ENCODE results near the gene CYP27B1. TPM values are rescaled to one million over a fixed set of nuclear protein-coding genes. Genes with fewer than 3 reads are reported as not detected.
A peak's percentile ranks its signal among the peaks of the same experiment; 100 is the strongest.

The CYP27B1 gene
- 12.3 and 12.7 TPM in 2 replicates for total RNA-seq

- Mint-ChIP-seq H3K4me1 (peaks cover 42% of the 10 kb centered on the region), H3K36me3 (ENCODE audit: low read depth) (peaks cover 45% of the 10 kb centered on the region), H3K27ac (peak within 1 kb of the TSS; percentile 46), H3K9me3 (no peaks in the 10 kb centered on the region), H3K4me3 (peak within 1 kb of the TSS; percentile 93), H3K27me3 (peaks cover 8% of the 10 kb centered on the region)
- intact Hi-C loops (cut with micrococcal nuclease), result no loop called here
- DNase-seq, result peak; percentile 71
These were observed at the start of gene CYP27B1 for GRCh38 chr12:57766464-57767304. Gene CYP27B1 (minus strand): TSS chr12:57767078. CDS start chr12:57767041, 37 bp downstream.

GRCh38 chr12:57816001-57816854 is 49.4 kb upstream of the CYP27B1 start:
- H3K27ac Mint-ChIP-seq, result no peak overlapping the region
- H3K27me3 Mint-ChIP-seq, result no peaks in the 10 kb centered on the region
- no peak for DNase-seq
- peaks cover 7% of the 10 kb centered on the region for H3K36me3 Mint-ChIP-seq (ENCODE audit: low read depth)
- intact Hi-C loops (cut with micrococcal nuclease), result no loop called here
- no peaks in the 10 kb centered on the region for H3K9me3 Mint-ChIP-seq
- peaks cover 2% of the 10 kb centered on the region for H3K4me1 Mint-ChIP-seq
- H3K4me3 Mint-ChIP-seq, result no peak overlapping the region

GRCh38 chr12:57815177-57816000 is 48.5 kb upstream of the CYP27B1 start:
- intact Hi-C loops (cut with micrococcal nuclease), result no loop called here
- no peak overlapping the region for H3K27ac Mint-ChIP-seq
- H3K27me3 Mint-ChIP-seq, result no peaks in the 10 kb centered on the region
- H3K9me3 Mint-ChIP-seq, result no peaks in the 10 kb centered on the region
- peaks cover 2% of the 10 kb centered on the region for H3K36me3 Mint-ChIP-seq (ENCODE audit: low read depth)
- peaks cover 2% of the 10 kb centered on the region for H3K4me1 Mint-ChIP-seq
- no peak for DNase-seq
- H3K4me3 Mint-ChIP-seq, result no peak overlapping the region

- Mint-ChIP-seq H3K36me3 (ENCODE audit: low read depth) (peaks cover 2% of the 10 kb centered on the region), H3K4me1 (peaks cover 2% of the 10 kb centered on the region), H3K9me3 (no peaks in the 10 kb centered on the region), H3K4me3 (no peak overlapping the region), H3K27me3 (no peaks in the 10 kb centered on the region), H3K27ac (no peak overlapping the region)
- DNase-seq, result no peak
- intact Hi-C loops (cut with micrococcal nuclease), result no loop called here
These were observed 47.3 kb upstream of the CYP27B1 start for GRCh38 chr12:57813971-57814772.

GRCh38 chr12:57813111-57813970 is 46.5 kb upstream of the CYP27B1 start:
- intact Hi-C loops (cut with micrococcal nuclease), result no loop called here
- DNase-seq, result no peak
- Mint-ChIP-seq H3K9me3 (no peaks in the 10 kb centered on the region), H3K27ac (no peak overlapping the region), H3K4me3 (no peak overlapping the region), H3K4me1 (peaks cover 2% of the 10 kb centered on the region), H3K36me3 (ENCODE audit: low read depth) (peaks cover 2% of the 10 kb centered on the region), H3K27me3 (no peaks in the 10 kb centered on the region)

GRCh38 chr12:57811028-57811755 is 44.3 kb upstream of the CYP27B1 start:
- H3K27me3 Mint-ChIP-seq, result no peaks in the 10 kb centered on the region
- H3K9me3 Mint-ChIP-seq, result no peaks in the 10 kb centered on the region
- no peak for DNase-seq
- H3K36me3 Mint-ChIP-seq (ENCODE audit: low read depth), result peaks cover 2% of the 10 kb centered on the region
- peaks cover 2% of the 10 kb centered on the region for H3K4me1 Mint-ChIP-seq
- intact Hi-C loops (cut with micrococcal nuclease), result no loop called here
- no peak overlapping the region for H3K27ac Mint-ChIP-seq
- H3K4me3 Mint-ChIP-seq, result no peak overlapping the region

GRCh38 chr12:57810450-57810849 is 43.6 kb upstream of the CYP27B1 start:
- peaks cover 3% of the 10 kb centered on the region for H3K36me3 Mint-ChIP-seq (ENCODE audit: low read depth)
- no peaks in the 10 kb centered on the region for H3K27me3 Mint-ChIP-seq
- intact Hi-C loops (cut with micrococcal nuclease), result no loop called here
- H3K9me3 Mint-ChIP-seq, result no peaks in the 10 kb centered on the region
- no peak overlapping the region for H3K27ac Mint-ChIP-seq
- H3K4me1 Mint-ChIP-seq, result peaks cover 2% of the 10 kb centered on the region
- no peak for DNase-seq
- H3K4me3 Mint-ChIP-seq, result no peak overlapping the region

GRCh38 chr12:57809425-57809824 is 42.5 kb upstream of the CYP27B1 start:
- Mint-ChIP-seq H3K27me3 (no peaks in the 10 kb centered on the region), H3K4me1 (peaks cover 2% of the 10 kb centered on the region), H3K9me3 (no peaks in the 10 kb centered on the region), H3K27ac (no peak overlapping the region), H3K36me3 (ENCODE audit: low read depth) (peaks cover 3% of the 10 kb centered on the region), H3K4me3 (no peak overlapping the region)
- no peak for DNase-seq
- intact Hi-C loops (cut with micrococcal nuclease), result no loop called here

GRCh38 chr12:57808351-57808750 is 41.5 kb upstream of the CYP27B1 start:
- intact Hi-C loops (cut with micrococcal nuclease), result no loop called here
- H3K27me3 Mint-ChIP-seq, result no peaks in the 10 kb centered on the region
- no peak overlapping the region for H3K4me3 Mint-ChIP-seq
- H3K9me3 Mint-ChIP-seq, result no peaks in the 10 kb centered on the region
- no peak overlapping the region for H3K27ac Mint-ChIP-seq
- peaks cover 7% of the 10 kb centered on the region for H3K36me3 Mint-ChIP-seq (ENCODE audit: low read depth)
- peaks cover 2% of the 10 kb centered on the region for H3K4me1 Mint-ChIP-seq
- DNase-seq, result no peak

GRCh38 chr12:57807285-57807684 is 40.4 kb upstream of the CYP27B1 start:
- Mint-ChIP-seq H3K4me1 (peaks cover 4% of the 10 kb centered on the region), H3K9me3 (no peaks in the 10 kb centered on the region), H3K4me3 (no peak overlapping the region), H3K27ac (no peak overlapping the region), H3K36me3 (ENCODE audit: low read depth) (peaks cover 11% of the 10 kb centered on the region), H3K27me3 (no peaks in the 10 kb centered on the region)
- intact Hi-C loops (cut with micrococcal nuclease), result no loop called here
- DNase-seq, result no peak

- H3K27ac Mint-ChIP-seq, result no peak overlapping the region
- intact Hi-C loops (cut with micrococcal nuclease), result no loop called here
These were observed 39.8 kb upstream of the CYP27B1 start for GRCh38 chr12:57806677-57807076.

More at GRCh38 chr12:57806677-57807076, 39.8 kb upstream of the CYP27B1 start:
- H3K4me3 Mint-ChIP-seq, result no peak overlapping the region
- H3K9me3 Mint-ChIP-seq, result no peaks in the 10 kb centered on the region
- H3K4me1 Mint-ChIP-seq, result peaks cover 2% of the 10 kb centered on the region
- H3K27me3 Mint-ChIP-seq, result no peaks in the 10 kb centered on the region
- H3K36me3 Mint-ChIP-seq (ENCODE audit: low read depth), result peaks cover 11% of the 10 kb centered on the region
- no peak for DNase-seq
